Nucleus accumbens (tissue), 56 donors: ENCODE results near the gene CAPN3.
A peak's percentile ranks its signal among the peaks of the same experiment; 100 is the strongest.

Source experiments
- DNase-seq, 56 donors: peaks; one replicate each; lab custom pipeline; 2025; lab: John Stamatoyannopoulos, UW

The CAPN3 gene

GRCh38 chr15:42449770-42450424 is 90.6 kb downstream of the CAPN3 start:
- no peak for DNase-seq

- DNase-seq, result no peak
Observed at GRCh38 chr15:42450425-42450790, 91.1 kb downstream of the CAPN3 start.

GRCh38 chr15:42453826-42454225 is 94.5 kb downstream of the CAPN3 start:
- DNase-seq, result no peak

- no peak for DNase-seq
Observed at GRCh38 chr15:42456531-42456930, 97.2 kb downstream of the CAPN3 start.

GRCh38 chr15:42456971-42457370 is 97.7 kb downstream of the CAPN3 start:
- peak in 2 of 56 donors; percentile 12 to 35 for DNase-seq

- DNase-seq, result peak in 20 of 56 donors; percentile 1 to 39 (median 10)
Observed at GRCh38 chr15:42457445-42458442, 98.4 kb downstream of the CAPN3 start.

- no peak for DNase-seq
Observed at GRCh38 chr15:42461261-42461660, 102.0 kb downstream of the CAPN3 start.
